Neural cell (in vitro differentiated cells): Measurements from ENCODE around the gene OLIG2. TPM values are rescaled to one million over a fixed set of nuclear protein-coding genes. Genes with fewer than 3 reads are reported as not detected.

Experiments used
- H2AFZ ChIP-seq: fragments of 200-600, 300-800 bp; sonication (generic), shearing (Covaris generic); 2 replicates; pipeline ENCODE4 v1.6.0; 2014; ENCODE audit warnings: low read depth, mild to moderate bottlenecking, antibody characterized with exemption, low read length, moderate library complexity
- H3F3A ChIP-seq: fragments of 200-600 bp; shearing (Covaris generic); 2 replicates; pipeline ENCODE4 v1.6.1; 2016; ENCODE audit warnings: mild to moderate bottlenecking, moderate library complexity, mixed read lengths, antibody characterized with exemption, low read length; ENCODE audit not compliant: insufficient read depth, poor library complexity, severe bottlenecking
- H3K27ac ChIP-seq: fragments of 200-600, 300-800 bp; sonication (generic), shearing (Covaris generic); 2 replicates; pipeline ENCODE4 v1.5.1; 2014; ENCODE audit warnings: mild to moderate bottlenecking, low read length, moderate library complexity
- H3K27me3 ChIP-seq: fragments of 300-800, 200-600 bp; sonication (generic), shearing (Covaris generic); 2 replicates; pipeline ENCODE4 v1.6.0; 2014; ENCODE audit warnings: mild to moderate bottlenecking, low read depth, low read length, moderate library complexity; ENCODE audit not compliant: insufficient read depth
- H3K36me3 ChIP-seq: fragments of 300-800, 200-600 bp; sonication (generic), shearing (Covaris generic); 2 replicates; pipeline ENCODE4 v1.5.1; 2014; ENCODE audit warnings: mild to moderate bottlenecking, antibody characterized with exemption, low read length, moderate library complexity; ENCODE audit not compliant: insufficient read depth
- H3K4me2 ChIP-seq: fragments of 300-800, 200-600 bp; sonication (generic), shearing (Covaris generic); 2 replicates; pipeline ENCODE4 v1.6.0; 2014; ENCODE audit warnings: mild to moderate bottlenecking, low read length
- H3K4me3 ChIP-seq: fragments of 300-800, 200-600 bp; sonication (generic), shearing (Covaris generic); 2 replicates; pipeline ENCODE4 v1.5.1; 2014; ENCODE audit warnings: mild to moderate bottlenecking, low read length, moderate library complexity
- H3K79me2 ChIP-seq: fragments of 200-600 bp; shearing (Covaris generic); replicated peaks from 2 replicates; pipeline ENCODE4 v1.6.0; 2014; ENCODE audit warnings: mild to moderate bottlenecking, low read length, moderate library complexity; ENCODE audit not compliant: insufficient read depth
- H3K9ac ChIP-seq: fragments of 300-800, 200-600 bp; sonication (generic), shearing (Covaris generic); 2 replicates; pipeline ENCODE4 v1.6.1; 2016; ENCODE audit warnings: mild to moderate bottlenecking, low read length, mixed read lengths
- H3K9me2 ChIP-seq: fragments of 200-600 bp; shearing (Covaris generic); 2 replicates; pipeline ENCODE4 v1.6.1; 2016; ENCODE audit warnings: mild to moderate bottlenecking, low read length, mixed read lengths; ENCODE audit not compliant: insufficient read depth
- H3K9me3 ChIP-seq: fragments of 200-600, 300-800 bp; sonication (generic), shearing (Covaris generic); 2 replicates; pipeline ENCODE4 v1.6.1; 2016; ENCODE audit warnings: mild to moderate bottlenecking, mixed run types, low read length, moderate library complexity, mixed read lengths
- H4K20me1 ChIP-seq: fragments of 200-600 bp; shearing (Covaris generic); 2 replicates; pipeline ENCODE4 v1.6.1; 2016; ENCODE audit warnings: mild to moderate bottlenecking, mixed run types; ENCODE audit not compliant: insufficient read depth
- CTCF ChIP-seq: fragments of 450-650 bp; IDR thresholded peaks from 2 replicates; pipeline ENCODE4 v1.5.1; 2014; ENCODE audit warnings: antibody characterized with exemption, mild to moderate bottlenecking, moderate library complexity; ENCODE audit not compliant: poor library complexity, severe bottlenecking
- EP300 ChIP-seq: fragments of 450-650 bp; conservative IDR thresholded peaks from 2 replicates; pipeline ENCODE4 v1.6.1; 2014; ENCODE audit warnings: antibody characterized with exemption, mild to moderate bottlenecking, moderate library complexity; ENCODE audit not compliant: poor library complexity, severe bottlenecking
- EZH2 ChIP-seq: fragments of 200-600, 300-800 bp; shearing (Covaris generic), sonication (generic); IDR thresholded peaks from 2 replicates; pipeline ENCODE4 v1.6.1; 2014; ENCODE audit warnings: antibody characterized with exemption, low read length, borderline replicate concordance, mild to moderate bottlenecking; ENCODE audit not compliant: insufficient read depth, poor library complexity, severe bottlenecking
- MXI1 ChIP-seq: fragments of 450-650 bp; conservative IDR thresholded peaks from 2 replicates; pipeline ENCODE4 v1.6.1; 2014; ENCODE audit warnings: antibody characterized with exemption, mild to moderate bottlenecking; ENCODE audit not compliant: poor library complexity, severe bottlenecking
- POLR2AphosphoS5 ChIP-seq: IDR thresholded peaks from 2 replicates; pipeline ENCODE4 v1.6.1; 2012
- RAD21 ChIP-seq: fragments of 450-650 bp; conservative IDR thresholded peaks from 2 replicates; pipeline ENCODE4 v1.6.1; 2014; ENCODE audit warnings: antibody characterized with exemption, mild to moderate bottlenecking, moderate library complexity
- REST ChIP-seq: IDR thresholded peaks from 2 replicates; pipeline ENCODE4 v1.6.1; 2012; ENCODE audit warnings: borderline replicate concordance
- SMC3 ChIP-seq: fragments of 450-650 bp; conservative IDR thresholded peaks from 2 replicates; pipeline ENCODE4 v1.6.1; 2014; ENCODE audit warnings: antibody characterized with exemption, mild to moderate bottlenecking, moderate library complexity; ENCODE audit not compliant: poor library complexity
- TAF1 ChIP-seq: IDR thresholded peaks from 2 replicates; pipeline ENCODE4 v1.6.1; 2012; ENCODE audit warnings: low read depth
- polyA plus RNA-seq: library from polyadenylated mRNA; depleted of rRNA; stranded (reverse); fragments of >200 nt; gene quantifications from 2 replicates; pipeline ENCODE4 v1.2.3, GENCODE V29; 2014

OLIG2 gene
- polyA plus RNA-seq, 1 donor from 2014 or later, result 0.90 TPM

- Histone ChIP-seq H4K20me1 (no peaks in the 10 kb centered on the region), H3F3A (no peaks in the 10 kb centered on the region), H3K36me3 (no peaks in the 10 kb centered on the region), H3K9me3 (no peaks in the 10 kb centered on the region), H3K4me2 (no peak overlapping the region), H3K4me3 (no peak overlapping the region), H3K9me2 (no peaks in the 10 kb centered on the region), H3K27ac (no peak overlapping the region), H3K79me2 (no peaks in the 10 kb centered on the region), H3K27me3 (peaks cover 28% of the 10 kb centered on the region), H2AFZ (no peak overlapping the region), H3K9ac (no peak overlapping the region)
- TF ChIP-seq MXI1, result no peak
- TF ChIP-seq RAD21, result no peak
- no peak for TF ChIP-seq EP300
- no peak for TF ChIP-seq EZH2
- TF ChIP-seq POLR2AphosphoS5, result no peak
- no peak for TF ChIP-seq REST
- no peak for TF ChIP-seq CTCF
- TF ChIP-seq TAF1, result no peak
- TF ChIP-seq SMC3, result no peak
These were observed 35.5 kb downstream of the OLIG2 start for GRCh38 chr21:33061233-33061632.

- H3K79me2 ChIP-seq, result no peaks in the 10 kb centered on the region
- H3K9me2 ChIP-seq, result no peaks in the 10 kb centered on the region
- no peak overlapping the region for H3K9ac ChIP-seq
- no peak overlapping the region for H3K27ac ChIP-seq
- H2AFZ ChIP-seq, result no peak overlapping the region
- TF ChIP-seq CTCF, result no peak
- TF ChIP-seq MXI1, result no peak
- no peak for TF ChIP-seq SMC3
- TF ChIP-seq POLR2AphosphoS5, result no peak
- no peak for TF ChIP-seq REST
- no peak for TF ChIP-seq EZH2
- H3K36me3 ChIP-seq, result no peaks in the 10 kb centered on the region
- peaks cover 2% of the 10 kb centered on the region for H3K9me3 ChIP-seq
- H3F3A ChIP-seq, result no peaks in the 10 kb centered on the region
- H3K4me2 ChIP-seq, result no peak overlapping the region
- no peaks in the 10 kb centered on the region for H4K20me1 ChIP-seq
- H3K27me3 ChIP-seq, result peaks cover 48% of the 10 kb centered on the region
- H3K4me3 ChIP-seq, result no peak overlapping the region
These were observed 37.7 kb downstream of the OLIG2 start for GRCh38 chr21:33063375-33063883.
